ENCODE measurements around the gene TRAP1. TPM values are rescaled to one million over a fixed set of nuclear protein-coding genes. Genes with fewer than 3 reads are reported as not detected.

Gene TRAP1
- total RNA-seq, 6 experiments from 2014 or later: 97.6 to 118 (median 103) TPM

DNA sequence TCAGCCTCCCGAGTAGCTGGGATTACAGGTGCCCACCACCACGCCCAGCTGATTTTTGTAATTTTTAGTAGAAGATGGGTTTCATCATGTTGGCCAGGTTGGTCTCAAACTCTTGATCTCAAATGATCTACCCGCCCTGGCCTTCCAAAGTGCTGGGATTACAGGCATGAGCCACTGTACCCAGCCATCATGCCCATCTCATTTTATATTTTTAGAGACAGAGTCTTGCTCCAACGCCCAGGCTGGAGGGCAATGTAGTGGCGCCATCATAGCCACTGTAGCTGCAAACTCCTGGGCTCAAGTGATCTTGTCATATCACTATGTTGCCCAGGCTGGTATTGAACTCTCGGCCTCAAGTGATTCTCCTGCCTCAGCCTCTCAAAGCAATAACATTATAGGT is 43.2 kb upstream of the TRAP1 start:
- TF ChIP-seq, protein P1, sequence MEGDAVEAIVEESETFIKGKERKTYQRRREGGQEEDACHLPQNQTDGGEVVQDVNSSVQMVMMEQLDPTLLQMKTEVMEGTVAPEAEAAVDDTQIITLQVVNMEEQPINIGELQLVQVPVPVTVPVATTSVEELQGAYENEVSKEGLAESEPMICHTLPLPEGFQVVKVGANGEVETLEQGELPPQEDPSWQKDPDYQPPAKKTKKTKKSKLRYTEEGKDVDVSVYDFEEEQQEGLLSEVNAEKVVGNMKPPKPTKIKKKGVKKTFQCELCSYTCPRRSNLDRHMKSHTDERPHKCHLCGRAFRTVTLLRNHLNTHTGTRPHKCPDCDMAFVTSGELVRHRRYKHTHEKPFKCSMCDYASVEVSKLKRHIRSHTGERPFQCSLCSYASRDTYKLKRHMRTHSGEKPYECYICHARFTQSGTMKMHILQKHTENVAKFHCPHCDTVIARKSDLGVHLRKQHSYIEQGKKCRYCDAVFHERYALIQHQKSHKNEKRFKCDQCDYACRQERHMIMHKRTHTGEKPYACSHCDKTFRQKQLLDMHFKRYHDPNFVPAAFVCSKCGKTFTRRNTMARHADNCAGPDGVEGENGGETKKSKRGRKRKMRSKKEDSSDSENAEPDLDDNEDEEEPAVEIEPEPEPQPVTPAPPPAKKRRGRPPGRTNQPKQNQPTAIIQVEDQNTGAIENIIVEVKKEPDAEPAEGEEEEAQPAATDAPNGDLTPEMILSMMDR (IDR thresholded peaks at IDR 0.05): no peak
- peaks cover 7% of the 10 kb centered on the region; the same call in 1 of the 2 replicates for H3K27me3 Mint-ChIP-seq (ENCODE audit: insufficient read depth)
- no peak overlapping the region for H3K27ac Mint-ChIP-seq
- peaks cover 2% of the 10 kb centered on the region for H3K4me1 Mint-ChIP-seq (ENCODE audit: low read depth)
- no peak for DNase-seq
- H3K36me3 Mint-ChIP-seq (ENCODE audit: low read depth): peaks cover 38% of the 10 kb centered on the region
- no peak overlapping the region; the same call in 1 of the 2 replicates for H3K4me3 Mint-ChIP-seq
- H3K9me3 Mint-ChIP-seq: no peaks in the 10 kb centered on the region

DNA sequence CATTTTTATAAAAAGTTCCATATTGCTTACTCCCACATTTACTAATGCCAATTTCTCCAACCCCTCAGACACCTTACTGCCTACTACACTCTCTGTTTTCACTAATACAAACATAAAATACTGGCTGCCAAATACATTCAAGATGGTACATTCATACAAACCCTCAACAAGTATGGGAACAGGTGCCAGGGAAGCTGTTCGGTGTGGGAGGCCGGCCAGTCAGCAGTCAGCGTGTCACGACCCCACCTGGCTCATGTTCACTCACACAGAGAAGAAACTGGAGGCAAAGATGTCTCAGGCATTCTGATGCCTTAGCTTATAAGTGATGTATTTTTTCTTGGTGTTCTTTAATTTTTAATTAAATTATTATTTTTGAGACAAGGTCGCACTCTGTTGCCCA is 42.4 kb upstream of the TRAP1 start:
- H3K27me3 Mint-ChIP-seq (ENCODE audit: insufficient read depth): 0 out of 2 replicates have a peak, but pooled peaks cover 3% of the 10 kb centered on the region
- no peak overlapping the region for H3K27ac Mint-ChIP-seq
- H3K4me3 Mint-ChIP-seq: no peak overlapping the region
- no peaks in the 10 kb centered on the region for H3K9me3 Mint-ChIP-seq
- peaks cover 10% of the 10 kb centered on the region for H3K4me1 Mint-ChIP-seq (ENCODE audit: low read depth)
- no peak for DNase-seq
- TF ChIP-seq, protein P1 (IDR thresholded peaks at IDR 0.05): no peak
- H3K36me3 Mint-ChIP-seq (ENCODE audit: low read depth): peaks cover 38% of the 10 kb centered on the region

DNA sequence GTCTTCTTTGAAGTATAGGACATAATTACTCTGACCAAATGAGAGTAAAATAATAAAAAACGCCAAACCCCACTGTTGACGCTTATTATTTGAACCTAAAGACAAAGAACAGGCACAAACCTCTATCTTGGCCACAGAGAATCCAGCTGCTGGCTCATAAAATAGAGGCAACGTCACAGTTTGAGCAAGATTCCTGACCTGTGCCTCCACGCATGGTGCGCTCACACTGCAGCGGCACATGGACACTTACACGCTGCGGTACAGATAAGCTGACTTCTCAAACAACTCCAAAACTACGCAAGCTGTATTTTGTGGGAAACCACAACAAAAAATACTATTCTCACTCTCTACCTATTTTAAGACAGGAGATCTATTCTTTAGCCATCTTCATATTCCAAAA is 38.8 kb upstream of the TRAP1 start:
- DNase-seq: no peak
- H3K27ac Mint-ChIP-seq: no peak overlapping the region

DNA sequence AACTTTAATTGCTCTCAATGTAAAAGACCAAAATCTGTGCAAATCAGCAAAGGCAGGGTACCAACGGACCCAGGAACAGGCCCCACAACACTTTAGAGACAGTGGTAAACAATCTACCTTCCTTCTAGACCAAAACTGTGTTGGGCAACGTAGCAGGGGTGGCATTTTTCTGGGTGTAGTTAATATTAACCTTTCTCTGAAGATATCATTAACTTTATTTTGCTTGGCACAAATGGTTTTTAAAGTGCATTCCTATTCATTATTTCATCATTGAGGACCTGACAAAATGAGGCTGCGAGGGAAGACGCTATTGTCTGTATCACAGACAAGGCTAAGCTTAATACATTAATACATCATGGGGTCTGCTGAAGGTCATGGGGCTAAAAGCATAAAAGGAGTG is 37.9 kb upstream of the TRAP1 start:
- H3K36me3 Mint-ChIP-seq (ENCODE audit: low read depth): peaks cover 57% of the 10 kb centered on the region

More for the DNA sequence above, 38.8 kb upstream of the TRAP1 start:
- Mint-ChIP-seq H3K36me3 (ENCODE audit: low read depth) (peaks cover 52% of the 10 kb centered on the region), H3K9me3 (no peaks in the 10 kb centered on the region), H3K27me3 (ENCODE audit: insufficient read depth) (no peaks in the 10 kb centered on the region), H3K4me1 (ENCODE audit: low read depth) (peaks cover 26% of the 10 kb centered on the region), H3K4me3 (no peak overlapping the region)
- TF ChIP-seq, protein P1 (IDR thresholded peaks at IDR 0.05): no peak

DNA sequence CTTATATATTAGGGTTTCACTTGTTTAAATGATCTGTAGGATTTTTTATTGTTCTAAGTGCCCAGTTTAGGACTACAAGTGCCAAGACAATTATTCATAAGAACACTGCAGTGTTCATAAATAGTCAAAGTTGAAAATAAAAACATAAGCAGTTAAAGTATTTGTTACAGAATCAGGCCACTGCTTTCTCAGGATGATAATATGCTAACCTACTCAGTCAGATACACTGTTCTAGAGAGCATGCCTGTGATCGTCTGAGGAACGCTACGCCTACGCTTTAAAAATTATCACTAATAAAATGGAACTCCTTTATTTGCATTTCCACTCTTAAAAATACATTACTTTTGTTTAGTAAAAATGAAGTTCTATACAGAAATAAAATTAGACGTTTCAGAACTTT is 37.4 kb upstream of the TRAP1 start:
- Mint-ChIP-seq H3K27ac (peak overlapping the region; percentile 30; the same call in 1 of the 2 replicates), H3K4me3 (peak overlapping the region; percentile 32), H3K27me3 (ENCODE audit: insufficient read depth) (peaks cover 1% of the 10 kb centered on the region; the same call in 1 of the 2 replicates), H3K9me3 (no peaks in the 10 kb centered on the region), H3K4me1 (ENCODE audit: low read depth) (peaks cover 26% of the 10 kb centered on the region), H3K36me3 (ENCODE audit: low read depth) (peaks cover 60% of the 10 kb centered on the region)
- TF ChIP-seq, protein P1 (IDR thresholded peaks at IDR 0.05): no peak
- no peak for DNase-seq

More for the DNA sequence above, 37.9 kb upstream of the TRAP1 start:
- no peaks in the 10 kb centered on the region for H3K9me3 Mint-ChIP-seq
- no peak for DNase-seq
- TF ChIP-seq, protein P1 (IDR thresholded peaks at IDR 0.05): no peak
- peak overlapping the region; percentile 32 for H3K4me3 Mint-ChIP-seq
- H3K27me3 Mint-ChIP-seq (ENCODE audit: insufficient read depth): peaks cover under 1% of the 10 kb centered on the region; the same call in 1 of the 2 replicates
- H3K4me1 Mint-ChIP-seq (ENCODE audit: low read depth): peaks cover 26% of the 10 kb centered on the region
- H3K27ac Mint-ChIP-seq: peak overlapping the region; percentile 30
